Measurements from ENCODE around the gene MAP4K2. TPM values are rescaled to one million over a fixed set of nuclear protein-coding genes. Genes with fewer than 3 reads are reported as not detected.

MAP4K2 gene
- total and polyA plus RNA-seq, 2 of the 13 experiments (the other 11 are each of a cell fraction or from before 2014, with no cell fraction given) = 8.3 to 17.6 TPM

DNA sequence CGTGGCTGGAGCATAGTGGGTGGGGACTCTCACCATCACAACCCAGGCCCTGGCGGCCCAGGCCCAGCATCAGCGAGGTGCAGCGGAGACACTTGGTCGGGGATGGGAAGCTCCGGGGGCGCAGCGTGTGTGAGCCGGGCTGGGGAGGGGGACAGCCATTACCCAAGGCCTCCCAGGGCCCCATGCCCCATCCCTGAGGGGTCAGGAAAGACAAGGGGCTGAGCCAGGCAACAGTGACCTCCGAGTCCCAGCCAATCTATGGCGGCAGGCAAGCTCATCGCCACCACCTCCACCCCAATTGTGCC is 30.1 kb upstream of the MAP4K2 start (continued):
- TF ChIP-seq, protein P1, sequence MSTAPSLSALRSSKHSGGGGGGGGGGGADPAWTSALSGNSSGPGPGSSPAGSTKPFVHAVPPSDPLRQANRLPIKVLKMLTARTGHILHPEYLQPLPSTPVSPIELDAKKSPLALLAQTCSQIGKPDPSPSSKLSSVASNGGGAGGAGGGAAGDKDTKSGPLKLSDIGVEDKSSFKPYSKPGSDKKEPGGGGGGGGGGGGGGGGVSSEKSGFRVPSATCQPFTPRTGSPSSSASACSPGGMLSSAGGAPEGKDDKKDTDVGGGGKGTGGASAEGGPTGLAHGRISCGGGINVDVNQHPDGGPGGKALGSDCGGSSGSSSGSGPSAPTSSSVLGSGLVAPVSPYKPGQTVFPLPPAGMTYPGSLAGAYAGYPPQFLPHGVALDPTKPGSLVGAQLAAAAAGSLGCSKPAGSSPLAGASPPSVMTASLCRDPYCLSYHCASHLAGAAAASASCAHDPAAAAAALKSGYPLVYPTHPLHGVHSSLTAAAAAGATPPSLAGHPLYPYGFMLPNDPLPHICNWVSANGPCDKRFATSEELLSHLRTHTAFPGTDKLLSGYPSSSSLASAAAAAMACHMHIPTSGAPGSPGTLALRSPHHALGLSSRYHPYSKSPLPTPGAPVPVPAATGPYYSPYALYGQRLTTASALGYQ (CRISPR knock-in tag; IDR thresholded peaks at IDR 0.05) = no peak
- TF ChIP-seq ZNF451 (CRISPR knock-in tag; IDR thresholded peaks at IDR 0.05) (no peak), MTA3 (CRISPR knock-in tag; IDR thresholded peaks at IDR 0.05) (no peak), TGIF2 (CRISPR knock-in tag; IDR thresholded peaks at IDR 0.05) (no peak)

DNA sequence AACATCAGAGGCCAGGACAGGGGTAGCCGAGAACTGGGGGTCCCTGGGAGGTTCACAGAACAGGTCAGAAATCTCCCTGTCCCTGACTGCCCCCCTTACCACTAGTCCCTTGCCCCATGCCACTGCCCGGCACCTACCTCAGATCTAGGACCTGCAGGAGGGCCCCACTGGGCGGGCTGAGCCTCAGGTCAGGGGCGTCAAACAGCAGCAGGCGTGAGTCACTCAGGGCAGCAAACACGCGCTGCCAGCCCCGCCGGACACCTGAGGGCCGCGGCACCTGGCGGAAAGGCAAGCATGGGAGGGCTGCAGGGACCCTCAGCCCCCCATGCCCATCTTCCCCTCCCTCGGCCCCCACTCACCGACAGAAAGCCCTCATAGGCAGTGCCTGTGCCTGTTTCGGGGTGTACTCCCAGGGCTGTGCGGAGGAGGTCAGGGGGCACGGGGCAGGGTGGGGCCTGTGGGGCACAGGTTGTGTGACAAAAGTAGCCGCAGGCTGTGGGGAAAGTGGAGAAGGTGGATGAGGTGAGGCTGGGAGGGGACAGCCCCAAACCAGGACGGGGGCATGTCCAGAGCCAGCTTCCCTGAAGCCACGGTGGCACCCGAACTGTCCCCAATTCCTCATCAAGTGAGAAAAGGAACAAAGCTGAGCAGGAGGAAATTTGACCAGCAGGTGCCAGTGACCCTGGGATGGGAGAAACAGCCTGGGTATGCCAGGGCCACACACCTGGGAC is 29.6 kb upstream of the MAP4K2 start:
- Histone ChIP-seq H3K4me3 (replicated peaks in 1 of 3; ENCODE audit: insufficient read depth in 1 of 3, low read depth in 2 of 3, low read length in 3 of 3) (no peak overlapping the region), H3K36me3 (replicated peaks in 1 of 2; ENCODE audit: control insufficient read depth in 1 of 2, insufficient read depth in 2 of 2, low read length in 2 of 2) (no peaks in the 10 kb centered on the region), H3K4me2 (ENCODE audit: low read depth, low read length) (no peak overlapping the region), H4K20me1 (ENCODE audit: insufficient read depth, low read length) (no peaks in the 10 kb centered on the region), H2AFZ (ENCODE audit: low read length) (no peak overlapping the region), H3K9me3 (ENCODE audit: low read length) (no peaks in the 10 kb centered on the region), H3K9ac (ENCODE audit: insufficient read depth, low read depth, low read length) (no peak overlapping the region), H3K4me1 (ENCODE audit: insufficient read depth, low read length) (no peaks in the 10 kb centered on the region), H3K27ac (ENCODE audit: extremely low read length, insufficient read depth, low read length) (no peak overlapping the region), H3K27me3 (ENCODE audit: control insufficient read depth in 1 of 2, insufficient read depth in 2 of 2, low read length in 2 of 2) (no peaks in the 10 kb centered on the region), H3K79me2 (ENCODE audit: insufficient read depth, low read length) (no peaks in the 10 kb centered on the region)
- in situ Hi-C loops (cut with HindIII; ENCODE audit: extremely low pct_ligation_motif_present, low pct_unique_long_range_greater_than_20kb) (no loop called here), intact Hi-C loops (cut with micrococcal nuclease; ENCODE audit: unreplicated experiment) (no loop called here)
- POLR2A ChIA-PET = no interaction called here
- BruUV-seq (replicated peaks) = no TSS peak
- WGBS (ENCODE audit: low lambda C conversion rate) = 96% methylated on average over 9 of the region's 21 CpGs
- FAIRE-seq = no peak
- CTCF ChIA-PET (ENCODE audit: low intra/inter-chr PET ratio, low total read pairs) = no interaction called here
- no peak for ATAC-seq
- no peak for DNase-seq (ENCODE audit: low spot score)
- TF ChIP-seq HHEX (CRISPR knock-in tag; IDR thresholded peaks at IDR 0.05) (no peak), ZNF362 (CRISPR knock-in tag; IDR thresholded peaks at IDR 0.05; ENCODE audit: borderline replicate concordance) (no peak), ZNF879 (CRISPR knock-in tag; IDR thresholded peaks at IDR 0.05) (no peak), ZNF552 (CRISPR knock-in tag; IDR thresholded peaks at IDR 0.05; ENCODE audit: borderline replicate concordance) (no peak), MTA1 (CRISPR knock-in tag; IDR thresholded peaks at IDR 0.05; ENCODE audit: borderline replicate concordance) (no peak), KLF9 (CRISPR knock-in tag; IDR thresholded peaks at IDR 0.05; ENCODE audit: low read depth) (no peak)
- TF ChIP-seq, protein P2, sequence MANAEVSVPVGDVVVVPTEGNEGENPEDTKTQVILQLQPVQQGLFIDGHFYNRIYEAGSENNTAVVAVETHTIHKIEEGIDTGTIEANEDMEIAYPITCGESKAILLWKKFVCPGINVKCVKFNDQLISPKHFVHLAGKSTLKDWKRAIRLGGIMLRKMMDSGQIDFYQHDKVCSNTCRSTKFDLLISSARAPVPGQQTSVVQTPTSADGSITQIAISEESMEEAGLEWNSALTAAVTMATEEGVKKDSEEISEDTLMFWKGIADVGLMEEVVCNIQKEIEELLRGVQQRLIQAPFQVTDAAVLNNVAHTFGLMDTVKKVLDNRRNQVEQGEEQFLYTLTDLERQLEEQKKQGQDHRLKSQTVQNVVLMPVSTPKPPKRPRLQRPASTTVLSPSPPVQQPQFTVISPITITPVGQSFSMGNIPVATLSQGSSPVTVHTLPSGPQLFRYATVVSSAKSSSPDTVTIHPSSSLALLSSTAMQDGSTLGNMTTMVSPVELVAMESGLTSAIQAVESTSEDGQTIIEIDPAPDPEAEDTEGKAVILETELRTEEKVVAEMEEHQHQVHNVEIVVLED (CRISPR knock-in tag; IDR thresholded peaks at IDR 0.05; ENCODE audit: borderline replicate concordance) = no peak
- TF ChIP-seq, protein P3, sequence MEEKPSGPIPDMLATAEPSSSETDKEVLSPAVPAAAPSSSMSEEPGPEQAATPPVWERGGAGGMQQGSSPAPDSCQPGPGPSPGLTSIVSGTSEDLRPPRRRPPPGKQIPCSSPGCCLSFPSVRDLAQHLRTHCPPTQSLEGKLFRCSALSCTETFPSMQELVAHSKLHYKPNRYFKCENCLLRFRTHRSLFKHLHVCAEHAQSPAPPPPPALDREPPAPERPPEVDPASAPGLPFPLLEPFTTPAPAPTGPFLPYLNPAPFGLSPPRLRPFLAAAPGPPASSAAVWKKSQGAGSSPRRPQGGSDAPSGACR (CRISPR knock-in tag; IDR thresholded peaks at IDR 0.05) = no peak
